Spleen (tissue), 11 donors: Measurements from ENCODE around the gene ANP32A. TPM values are rescaled to one million over a fixed set of nuclear protein-coding genes. Genes with fewer than 3 reads are reported as not detected.

Experiments used
- DNase-seq: peaks from one replicate; pipeline ENCODE4 v3.0.0-alpha.2; 2020
- H3K27ac ChIP-seq, 8 donors: fragments of 200-600 bp; sonication (generic) in 7 of 8; 1 replicate in 4 of 8; 2 replicates in 4 of 8; pipeline versions ENCODE4 v1.5.0 to v1.8.0; 2016 to 2021; ENCODE audit warnings: inconsistent platforms in 4 of 8, mild to moderate bottlenecking in 4 of 8, moderate library complexity in 1 of 8
- H3K27me3 ChIP-seq, 7 donors: fragments of 200-600 bp; sonication (generic) in 6 of 7; replicated peaks in 1 of 7; 1 replicate in 4 of 7; 2 replicates in 3 of 7; pipeline versions ENCODE4 v1.5.0 to v1.8.0; 2016 to 2021; ENCODE audit warnings: inconsistent platforms in 3 of 7, mild to moderate bottlenecking in 1 of 7
- H3K36me3 ChIP-seq, 6 donors: fragments of 200-600 bp; sonication (generic) in 5 of 6; 1 replicate in 4 of 6; 2 replicates in 2 of 6; pipeline versions ENCODE4 v1.5.0 to v1.8.0; 2016 to 2021; ENCODE audit warnings: inconsistent platforms in 2 of 6
- H3K4me1 ChIP-seq, 6 donors: fragments of 200-600 bp; sonication (generic) in 5 of 6; 1 replicate in 3 of 6; 2 replicates in 3 of 6; pipeline versions ENCODE4 v1.5.0 to v1.8.0; 2016 to 2021; ENCODE audit warnings: inconsistent platforms in 3 of 6
- H3K4me3 ChIP-seq, 8 donors: fragments of 200-600 bp; sonication (generic) in 7 of 8; 1 replicate in 4 of 8; 2 replicates in 4 of 8; pipeline versions ENCODE4 v1.5.0 to v1.8.0; 2016 to 2021; ENCODE audit warnings: inconsistent platforms in 4 of 8, mild to moderate bottlenecking in 4 of 8, moderate library complexity in 2 of 8
- H3K9me3 ChIP-seq, 8 donors: fragments of 200-600 bp; sonication (generic) in 7 of 8; 1 replicate in 4 of 8; 2 replicates in 4 of 8; pipeline versions ENCODE4 v1.5.0 to v1.8.0; 2016 to 2021; ENCODE audit warnings: inconsistent platforms in 4 of 8
- POLR2A ChIP-seq, 3 donors: fragments of 450-650 bp; IDR thresholded peaks; one replicate each; pipeline ENCODE4 v1.5.1; 2017; ENCODE audit warnings: antibody characterized with exemption in 3 of 3, mild to moderate bottlenecking in 1 of 3
- POLR2AphosphoS5 ChIP-seq, 3 donors: sonication (generic); formaldehyde crosslinking; IDR thresholded peaks; one replicate each; pipeline ENCODE4 v1.5.1; 2017; ENCODE audit warnings: antibody characterized with exemption in 3 of 3
- WGBS, 5 donors: extraction: QIAGEN DNeasy Blood & Tissue Kit in 3 of 5; methylation state at CpG; one replicate each; pipeline versions ENCODE4 v1.1.5 to v1.1.7; 2013 to 2018; 5-methylcytosine and 5-hydroxymethylcytosine counted together
- intact Hi-C: fragments of 100-400 bp; cut with DNase I; formaldehyde crosslinking; loops from one replicate; pipeline ENCODE4 v1.15.0; 2023; ENCODE audit warnings: low total_unique reads
- polyA plus RNA-seq, 3 donors: library from polyadenylated mRNA; stranded (reverse); fragments of 200-250 nt; gene quantifications; one replicate each; pipeline ENCODE4 v1.2.1, GENCODE V29; 2013
- total RNA-seq, 7 donors: library from RNA; depleted of rRNA in 3 of 7; stranded (reverse); fragments of >200 nt in 3 of 7; fragmentation: NEBNext Ultra II Directional in 4 of 7; extraction: Animal tissue kit (Norgen Biotek cat#: 25700) in 4 of 7; gene quantifications; one replicate each; pipeline versions ENCODE4 v1.1.0 to v1.2.1, GENCODE V29; 2016 to 2021
- TF ChIP-seq, protein P1 (sequence below), 11 experiments: fragments of 200-600 bp in 7 of 11; fragments of 450-650 bp in 4 of 11; sonication (generic) in 4 of 11; IDR thresholded peaks in 8 of 11; conservative IDR thresholded peaks in 3 of 11; 1 replicate in 7 of 11; 2 replicates in 4 of 11; pipeline versions ENCODE4 v1.4.0 to v1.8.0; 2016 to 2021; ENCODE audit warnings: antibody characterized with exemption in 11 of 11, inconsistent platforms in 4 of 11, mild to moderate bottlenecking in 1 of 11
- donor health status: healthy with polysubstance abuse.
- donor health status: DM: no; HTN: no; CAD: no; lungs with moderate emphysema.
- donor health status: DM: no; HTN: no; CAD: no.
- donor health status: Bipolar disorder and iron deficiency.
- donor health status: healthy.
- donor health status: DM: no; HTN: no; CAD: no.
- donor health status: DM: yes; HTN: yes; CAD: no.

Gene ANP32A
- total and polyA plus RNA-seq, 10 donors = 58.6 to 163 (median 102) TPM

- Histone ChIP-seq H3K27me3 (peaks cover 0 to 65% (median 39%) of the 10 kb centered on the region in 7 donors), H3K36me3 (no peaks in the 10 kb centered on the region), H3K4me1 (peaks cover 0 to 19% (median 10%) of the 10 kb centered on the region in 6 donors), H3K27ac (no peak overlapping the region), H3K9me3 (no peaks in the 10 kb centered on the region), H3K4me3 (no peak overlapping the region)
- intact Hi-C loops = no loop called here
- WGBS, 5 donors = 40 to 49% (median 42%) methylated on average over 5 of the region's 5 CpGs
- TF ChIP-seq POLR2A (IDR thresholded peaks at IDR 0.05) (no peak), POLR2AphosphoS5 (IDR thresholded peaks at IDR 0.05) (no peak)
- TF ChIP-seq, protein P1, sequence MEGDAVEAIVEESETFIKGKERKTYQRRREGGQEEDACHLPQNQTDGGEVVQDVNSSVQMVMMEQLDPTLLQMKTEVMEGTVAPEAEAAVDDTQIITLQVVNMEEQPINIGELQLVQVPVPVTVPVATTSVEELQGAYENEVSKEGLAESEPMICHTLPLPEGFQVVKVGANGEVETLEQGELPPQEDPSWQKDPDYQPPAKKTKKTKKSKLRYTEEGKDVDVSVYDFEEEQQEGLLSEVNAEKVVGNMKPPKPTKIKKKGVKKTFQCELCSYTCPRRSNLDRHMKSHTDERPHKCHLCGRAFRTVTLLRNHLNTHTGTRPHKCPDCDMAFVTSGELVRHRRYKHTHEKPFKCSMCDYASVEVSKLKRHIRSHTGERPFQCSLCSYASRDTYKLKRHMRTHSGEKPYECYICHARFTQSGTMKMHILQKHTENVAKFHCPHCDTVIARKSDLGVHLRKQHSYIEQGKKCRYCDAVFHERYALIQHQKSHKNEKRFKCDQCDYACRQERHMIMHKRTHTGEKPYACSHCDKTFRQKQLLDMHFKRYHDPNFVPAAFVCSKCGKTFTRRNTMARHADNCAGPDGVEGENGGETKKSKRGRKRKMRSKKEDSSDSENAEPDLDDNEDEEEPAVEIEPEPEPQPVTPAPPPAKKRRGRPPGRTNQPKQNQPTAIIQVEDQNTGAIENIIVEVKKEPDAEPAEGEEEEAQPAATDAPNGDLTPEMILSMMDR (IDR thresholded peaks at IDR 0.05 in 8 of 11, conservative IDR thresholded peaks at IDR 0.05 in 3 of 11) = no peak
- no peak for DNase-seq
Observed at GRCh38 chr15:68844856-68845550, 24.3 kb upstream of the ANP32A start.

GRCh38 chr15:68843425-68844311 lies 23.0 kb upstream of the ANP32A start:
- 7 to 12% (median 9%) methylated on average over 21 to 32 of the region's 32 CpGs for WGBS, 5 donors
- H3K4me1 ChIP-seq = peaks cover 0 to 19% (median 10%) of the 10 kb centered on the region in 6 donors
- H3K9me3 ChIP-seq = no peaks in the 10 kb centered on the region
- peak overlapping the region in 7 of 8 donors; percentile 9 to 63 (median 28) for H3K4me3 ChIP-seq
- TF ChIP-seq, protein P1 (IDR thresholded peaks at IDR 0.05 in 8 of 11, conservative IDR thresholded peaks at IDR 0.05 in 3 of 11) = no peak
- TF ChIP-seq POLR2AphosphoS5 (IDR thresholded peaks at IDR 0.05) = peak in 2 of 3 donors; percentile 30 to 47
- TF ChIP-seq POLR2A (IDR thresholded peaks at IDR 0.05) = no peak
- peak; percentile 77 for DNase-seq
- peaks cover 0 to 78% (median 44%) of the 10 kb centered on the region in 7 donors for H3K27me3 ChIP-seq
- intact Hi-C loops = no loop called here
- H3K36me3 ChIP-seq = no peaks in the 10 kb centered on the region
- no peak overlapping the region for H3K27ac ChIP-seq

GRCh38 chr15:68842958-68843357 lies 22.3 kb upstream of the ANP32A start:
- no peak overlapping the region for H3K27ac ChIP-seq
- H3K4me1 ChIP-seq = peaks cover 0 to 19% (median 10%) of the 10 kb centered on the region in 6 donors
- 63 to 87% (median 68%) methylated on average over 1 of the region's 1 CpG for WGBS, 5 donors
- TF ChIP-seq POLR2A (IDR thresholded peaks at IDR 0.05) = no peak
- TF ChIP-seq, protein P1 (IDR thresholded peaks at IDR 0.05 in 8 of 11, conservative IDR thresholded peaks at IDR 0.05 in 3 of 11) = no peak
- H3K9me3 ChIP-seq = peaks cover 0 to 6% (median 2%) of the 10 kb centered on the region in 8 donors
- H3K36me3 ChIP-seq = no peaks in the 10 kb centered on the region
- intact Hi-C loops = no loop called here
- DNase-seq = no peak
- peaks cover 0 to 83% (median 44%) of the 10 kb centered on the region in 7 donors for H3K27me3 ChIP-seq
- H3K4me3 ChIP-seq = no peak overlapping the region

- Histone ChIP-seq H3K4me3 (no peak overlapping the region), H3K36me3 (no peaks in the 10 kb centered on the region), H3K4me1 (peaks cover 0 to 7% (median 0%) of the 10 kb centered on the region in 6 donors), H3K27ac (no peak overlapping the region), H3K27me3 (peaks cover 0 to 32% (median 0%) of the 10 kb centered on the region in 7 donors), H3K9me3 (peaks cover 0 to 30% (median 13%) of the 10 kb centered on the region in 8 donors)
- intact Hi-C loops = no loop called here
- DNase-seq = no peak
- WGBS, 5 donors = 44 to 68% (median 60%) methylated on average over 3 of the region's 3 CpGs
- TF ChIP-seq POLR2A (IDR thresholded peaks at IDR 0.05) (no peak), POLR2AphosphoS5 (IDR thresholded peaks at IDR 0.05) (no peak)
- TF ChIP-seq, protein P1 (IDR thresholded peaks at IDR 0.05 in 8 of 11, conservative IDR thresholded peaks at IDR 0.05 in 3 of 11) = no peak
Observed at GRCh38 chr15:68834346-68834745, 13.7 kb upstream of the ANP32A start.
